ENCODE results near the gene TLR7.

Gene TLR7

GRCh38 chrX:12891171-12891570 is 24.3 kb downstream of the TLR7 start:
- TF ChIP-seq CTCF (IDR thresholded peaks at IDR 0.05): no peak

- TF ChIP-seq CTCF (IDR thresholded peaks at IDR 0.05): no peak
Observed at GRCh38 chrX:12891915-12892506, 25.1 kb downstream of the TLR7 start.

GRCh38 chrX:12892716-12893115 is 25.8 kb downstream of the TLR7 start:
- TF ChIP-seq CTCF (IDR thresholded peaks at IDR 0.05): no peak

- TF ChIP-seq CTCF (IDR thresholded peaks at IDR 0.05): peak; percentile 67
Observed at GRCh38 chrX:12894074-12895030, 27.5 kb downstream of the TLR7 start.

GRCh38 chrX:12895866-12896265 is 29.0 kb downstream of the TLR7 start:
- TF ChIP-seq CTCF (IDR thresholded peaks at IDR 0.05): no peak

- no peak for TF ChIP-seq CTCF (IDR thresholded peaks at IDR 0.05)
Observed at GRCh38 chrX:12896935-12897334, 30.1 kb downstream of the TLR7 start.

- TF ChIP-seq CTCF (IDR thresholded peaks at IDR 0.05): no peak
Observed at GRCh38 chrX:12898073-12898472, 31.2 kb downstream of the TLR7 start.
